BJ (cell line): ENCODE results near the gene TIPIN. TPM values are rescaled to one million over a fixed set of nuclear protein-coding genes. Genes with fewer than 3 reads are reported as not detected.

Experiments
- CTCF ChIA-PET: fragments of 350-600 bp; formaldehyde crosslinking; extraction: SDS; loops from one replicate; lab custom pipeline; 2021; ENCODE audit warnings: antibody characterized with exemption, inconsistent platforms; lab: Yijun Ruan, JAX
- POLR2A ChIA-PET: fragments of 300-600 bp; sonication (Branson Sonifier 250); formaldehyde crosslinking; extraction: SDS; loops from one replicate; lab custom pipeline; 2021; ENCODE audit warnings: antibody characterized with exemption; lab: Charles Lee
- DNase-seq: peaks from one replicate; pipeline ENCODE4 v3.0.0-alpha.2; 2011; ENCODE audit warnings: low read depth
- H3K27me3 ChIP-seq: 2 replicates; pipeline ENCODE4 v1.6.0; 2011; ENCODE audit warnings: low read length; ENCODE audit not compliant: control insufficient read depth, insufficient read depth
- H3K36me3 ChIP-seq: 2 replicates; pipeline ENCODE4 v1.5.1; 2011; ENCODE audit warnings: low read length; ENCODE audit not compliant: control insufficient read depth, insufficient read depth
- H3K4me3 ChIP-seq: 2 replicates; pipeline ENCODE4 v1.5.1; 2011; ENCODE audit warnings: low read depth, mild to moderate bottlenecking, control low read depth, low read length
- CTCF ChIP-seq: IDR thresholded peaks from 2 replicates; pipeline ENCODE4 v1.5.1; 2011; ENCODE audit warnings: low read depth, mild to moderate bottlenecking, control low read depth, inconsistent platforms, low read length, moderate library complexity; ENCODE audit not compliant: insufficient read depth
- polyA plus RNA-seq: library from polyadenylated mRNA; depleted of rRNA; stranded (reverse); fragments of >200 nt; gene quantifications from 2 replicates; pipeline ENCODE4 v1.2.3, GENCODE V29; 2011

The TIPIN gene
- polyA plus RNA-seq, 1 experiment, result 3.0 TPM

DNA sequence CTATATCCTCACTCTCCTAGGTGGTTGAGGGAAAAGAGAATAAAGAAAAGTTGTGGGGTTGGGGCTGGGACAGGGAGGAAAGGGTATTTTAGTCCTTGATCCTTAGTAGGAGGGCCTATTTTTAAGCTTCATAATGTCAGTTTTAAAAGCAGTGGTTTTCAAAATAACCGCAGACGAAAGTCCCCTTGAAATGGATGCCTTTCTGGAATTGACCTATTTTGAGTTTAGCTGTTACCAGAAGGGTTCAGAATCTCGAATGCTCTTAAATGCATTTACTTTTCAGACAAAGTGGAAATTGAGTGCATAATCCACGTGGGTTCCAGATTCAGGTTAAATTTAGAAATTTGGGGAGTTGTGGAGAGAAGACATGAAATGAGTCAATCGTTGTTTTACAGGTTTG, 46.8 kb upstream of the TIPIN start:
- TF ChIP-seq CTCF, result no peak
- no peaks in the 10 kb centered on the region for H3K27me3 ChIP-seq
- no peak for DNase-seq
- ChIA-PET CTCF (interaction anchor here (1.0 to 4.1 kb wide), 5 partner anchors 9 to 400 kb away, joined by 3 to 22 read pairs (median 5); partner anchors contain the start of gene SNAPC5), POLR2A (no interaction called here)
- no peak overlapping the region for H3K4me3 ChIP-seq
- H3K36me3 ChIP-seq, result peaks cover 1% of the 10 kb centered on the region; the same call in 1 of the 2 replicates

- no peak for TF ChIP-seq CTCF
- H3K36me3 ChIP-seq, result peaks cover 1% of the 10 kb centered on the region; the same call in 1 of the 2 replicates
- no peak for DNase-seq
- no peak overlapping the region for H3K4me3 ChIP-seq
- ChIA-PET CTCF (interaction anchor here (0.6 to 4.1 kb wide), 4 partner anchors 10 to 754 kb away, joined by 3 to 22 read pairs (median 4); partner anchors contain the start of gene SNAPC5), POLR2A (no interaction called here)
- no peaks in the 10 kb centered on the region for H3K27me3 ChIP-seq
Measured at GRCh38 chr15:66402761-66403284, 46.3 kb upstream of the TIPIN start.

- POLR2A ChIA-PET, result no interaction called here
Measured at GRCh38 chr15:66401130-66402021, 44.9 kb upstream of the TIPIN start.

DNA sequence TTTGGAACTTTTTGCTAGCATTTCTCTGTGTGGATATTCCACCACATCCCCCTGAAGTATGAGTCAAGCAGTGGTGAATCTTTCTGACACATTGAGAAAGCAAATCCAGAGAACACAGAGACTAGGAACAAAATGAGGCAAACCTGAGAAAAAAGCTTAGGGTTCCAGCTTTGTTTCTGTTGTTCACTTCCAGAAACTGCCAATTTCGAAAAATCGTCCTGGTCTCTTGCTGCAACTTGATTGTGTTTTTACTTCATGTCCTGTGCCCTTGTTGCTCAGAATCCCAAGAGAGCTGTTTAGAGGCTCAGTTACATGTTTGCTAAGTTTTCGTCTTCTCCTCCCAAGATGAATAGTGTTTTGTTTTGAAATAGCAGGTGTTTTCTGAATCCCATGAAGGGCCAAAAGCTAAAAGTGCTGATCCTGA, 43.9 kb upstream of the TIPIN start:
- ChIA-PET CTCF (no interaction called here), POLR2A (no interaction called here)
- Histone ChIP-seq H3K4me3 (no peak overlapping the region), H3K36me3 (peaks cover 1% of the 10 kb centered on the region; the same call in 1 of the 2 replicates), H3K27me3 (no peaks in the 10 kb centered on the region)
- DNase-seq, result no peak
- TF ChIP-seq CTCF, result no peak

More at GRCh38 chr15:66401130-66402021, 44.9 kb upstream of the TIPIN start:
- no peak for DNase-seq
- CTCF ChIA-PET, result interaction anchor here (4.1 kb wide), 1 partner anchor 97 kb away, joined by 22 read pairs; the partner anchor contains the start of gene SNAPC5
- no peak for TF ChIP-seq CTCF
- H3K36me3 ChIP-seq, result peaks cover 1% of the 10 kb centered on the region; the same call in 1 of the 2 replicates
- H3K4me3 ChIP-seq, result no peak overlapping the region
- H3K27me3 ChIP-seq, result no peaks in the 10 kb centered on the region

DNA sequence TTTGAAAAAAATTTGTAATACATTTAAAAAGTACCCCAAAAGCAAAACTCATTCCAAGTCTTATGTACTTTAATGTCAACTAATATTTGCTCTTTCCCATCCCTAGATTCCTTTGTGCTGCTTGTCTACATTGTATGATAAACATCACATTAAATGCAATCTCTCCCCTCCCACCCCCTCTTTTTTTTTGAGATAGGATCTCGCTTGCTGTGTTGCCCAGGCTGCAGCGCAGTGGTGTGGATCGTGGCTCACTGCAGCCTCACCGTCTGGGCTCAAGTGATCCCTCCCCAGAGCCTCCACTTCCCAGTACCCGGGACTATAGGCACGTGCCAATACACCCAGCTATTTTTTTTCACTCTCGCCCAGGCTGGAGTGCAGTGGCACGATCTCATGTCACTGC, 42.8 kb upstream of the TIPIN start:
- POLR2A ChIA-PET, result no interaction called here
- no peaks in the 10 kb centered on the region for H3K27me3 ChIP-seq
- CTCF ChIA-PET, result no interaction called here
- DNase-seq, result no peak
- no peak overlapping the region for H3K4me3 ChIP-seq
- no peak for TF ChIP-seq CTCF
- peaks cover 1% of the 10 kb centered on the region; the same call in 1 of the 2 replicates for H3K36me3 ChIP-seq
